IPS-15b (cell line): ENCODE measurements around the gene TRABD2A.
"Not testable (repeated sequence)": the region's sequence is repeated elsewhere in the genome, so short reads cannot be mapped to it uniquely, and the experiment has no call there.

Experiments used
- H3K27me3 ChIP-seq: one replicate; pipeline ENCODE4 v1.6.1; 2013; ENCODE audit warnings: low read length; ENCODE audit not compliant: control insufficient read depth, insufficient read depth
- H3K36me3 ChIP-seq: one replicate; pipeline ENCODE4 v1.6.1; 2013; ENCODE audit warnings: low read length; ENCODE audit not compliant: control insufficient read depth, insufficient read depth
- H3K4me1 ChIP-seq: one replicate; pipeline ENCODE4 v1.6.1; 2013; ENCODE audit warnings: mild to moderate bottlenecking, low read length; ENCODE audit not compliant: control insufficient read depth, insufficient read depth
- H3K4me3 ChIP-seq: one replicate; pipeline ENCODE4 v1.5.1; 2013; ENCODE audit warnings: low read depth, low read length
- H3K9ac ChIP-seq: one replicate; pipeline ENCODE4 v1.6.1; 2013; ENCODE audit warnings: low read depth, mild to moderate bottlenecking, low read length
- H3K9me3 ChIP-seq: one replicate; pipeline ENCODE4 v1.6.1; 2013; ENCODE audit warnings: mild to moderate bottlenecking, low read length; ENCODE audit not compliant: control insufficient read depth, insufficient read depth

TRABD2A gene

GRCh38 chr2:84776011-84776410, 104.9 kb downstream of the TRABD2A start:
- Histone ChIP-seq H3K9me3 (no peaks in the 10 kb centered on the region), H3K36me3 (no peaks in the 10 kb centered on the region), H3K4me1 (no peaks in the 10 kb centered on the region), H3K4me3 (no peak overlapping the region), H3K27me3 (no peaks in the 10 kb centered on the region), H3K9ac (no peak overlapping the region)

- not testable (repeated sequence) for H3K4me3 ChIP-seq, H3K9me3 ChIP-seq, H3K9ac ChIP-seq, H3K4me1 ChIP-seq, H3K27me3 ChIP-seq, H3K36me3 ChIP-seq
These were observed 107.3 kb downstream of the TRABD2A start for GRCh38 chr2:84773562-84773961.
